B cell (primary cell): Measurements from ENCODE around the gene CES4A. TPM values are rescaled to one million over a fixed set of nuclear protein-coding genes. Genes with fewer than 3 reads are reported as not detected.
"Not testable (repeated sequence)": the region's sequence is repeated elsewhere in the genome, so short reads cannot be mapped to it uniquely, and the experiment has no call there.

Experiments used
- ATAC-seq: fragments of 200-7000 bp; cut with Tn5 transposase; one replicate; pipeline ENCODE4 v1.10.0; 2021; ENCODE audit warnings: low read depth, mild to moderate bottlenecking, moderate number of reproducible peaks, moderate library complexity
- CTCF ChIA-PET: fragments of 350-600 bp; sonication (Branson Sonifier 250); formaldehyde crosslinking; loops from one replicate; lab custom pipeline; 2021; ENCODE audit warnings: antibody characterized with exemption, inconsistent platforms; lab: Charles Lee
- POLR2A ChIA-PET: fragments of 350-600 bp; sonication (Branson Sonifier 250); formaldehyde crosslinking; loops from one replicate; lab custom pipeline; 2021; ENCODE audit warnings: antibody characterized with exemption; lab: Charles Lee
- DNase-seq: peaks from one replicate; pipeline ENCODE4 v3.0.0; 2013
- H2AFZ ChIP-seq: 2 replicates; pipeline ENCODE4 v1.6.1; 2012; ENCODE audit warnings: mild to moderate bottlenecking, low read depth, low read length; ENCODE audit not compliant: insufficient read depth, poor library complexity, severe bottlenecking
- H3K27ac ChIP-seq, 2 donors: 1 replicate in 1 of 2; 2 replicates in 1 of 2; pipeline ENCODE4 v1.5.1; 2012 to 2013; ENCODE audit warnings: low read length in 2 of 2, mild to moderate bottlenecking in 2 of 2, moderate library complexity in 1 of 2
- H3K27me3 ChIP-seq, 4 experiments: fragments of 200-600 bp in 1 of 4; sonication (generic) in 1 of 4; replicated peaks in 1 of 4; 1 replicate in 2 of 4; 2 replicates in 2 of 4; pipeline versions ENCODE4 v1.6.1 to v1.7.0; 2013 to 2016; ENCODE audit warnings: low read length in 3 of 4, mild to moderate bottlenecking in 2 of 4, mixed read lengths in 1 of 4, moderate library complexity in 1 of 4; ENCODE audit not compliant: insufficient read depth in 4 of 4, control insufficient read depth in 3 of 4; ENCODE audit errors: control extremely low read depth in 1 of 4
- H3K36me3 ChIP-seq, 2 experiments: replicated peaks in 1 of 2; 1 replicate in 1 of 2; 2 replicates in 1 of 2; pipeline versions ENCODE4 v1.6.1 to v1.7.1; 2013; ENCODE audit warnings: low read length in 1 of 2; ENCODE audit not compliant: insufficient read depth in 2 of 2, control insufficient read depth in 1 of 2; ENCODE audit errors: control extremely low read depth in 1 of 2, extremely low read depth in 1 of 2
- H3K4me1 ChIP-seq, 2 donors: fragments of 200-600 bp in 1 of 2; sonication (generic) in 1 of 2; 1 replicate in 1 of 2; 2 replicates in 1 of 2; pipeline versions ENCODE4 v1.5.1 to v1.6.1; 2013 to 2017; ENCODE audit warnings: low read length in 2 of 2; ENCODE audit not compliant: control insufficient read depth in 2 of 2, insufficient read depth in 2 of 2
- H3K4me2 ChIP-seq: replicated peaks from 2 replicates; pipeline ENCODE3; 2012; ENCODE audit warnings: mild to moderate bottlenecking, low read depth, low read length; ENCODE audit not compliant: poor library complexity, severe bottlenecking
- H3K4me3 ChIP-seq, 5 experiments: fragments of 200-600 bp in 1 of 5; sonication (generic) in 1 of 5; 1 replicate in 3 of 5; 2 replicates in 2 of 5; pipeline versions ENCODE4 v1.5.1 to v1.7.0; 2011 to 2016; ENCODE audit warnings: low read length in 4 of 5, mild to moderate bottlenecking in 4 of 5, low read depth in 2 of 5, control low read depth in 1 of 5, moderate library complexity in 1 of 5; ENCODE audit not compliant: insufficient read depth in 1 of 5; ENCODE audit errors: control extremely low read depth in 1 of 5, extremely low read depth in 1 of 5
- H3K79me2 ChIP-seq: fragments of 200-600 bp; sonication (generic); one replicate; pipeline ENCODE4 v1.6.0; 2016; ENCODE audit warnings: low read length; ENCODE audit not compliant: control insufficient read depth, insufficient read depth
- H3K9ac ChIP-seq: fragments of 200-600 bp; sonication (generic); 2 replicates; pipeline ENCODE4 v1.6.1; 2017; ENCODE audit warnings: mild to moderate bottlenecking, low read length, moderate library complexity
- H3K9me3 ChIP-seq, 3 donors: one replicate each; pipeline versions ENCODE4 v1.6.1 to v1.7.1; 2013; ENCODE audit warnings: low read length in 2 of 3; ENCODE audit not compliant: control insufficient read depth in 2 of 3, insufficient read depth in 1 of 3; ENCODE audit errors: control extremely low read depth in 1 of 3
- H4K20me1 ChIP-seq: 2 replicates; pipeline ENCODE4 v1.6.0; 2012; ENCODE audit warnings: mild to moderate bottlenecking, low read length; ENCODE audit not compliant: insufficient read depth, control insufficient read depth, poor library complexity, severe bottlenecking
- H3K27ac Mint-ChIP-seq: one replicate; pipeline ENCODE4 v1.8.0; 2021; ENCODE audit warnings: mixed read lengths
- H3K27me3 Mint-ChIP-seq: one replicate; pipeline ENCODE4 v1.8.0; 2021; ENCODE audit warnings: mixed read lengths
- H3K4me1 Mint-ChIP-seq: one replicate; pipeline ENCODE4 v1.8.0; 2021; ENCODE audit warnings: mixed read lengths
- H3K4me3 Mint-ChIP-seq: one replicate; pipeline ENCODE4 v1.8.0; 2021; ENCODE audit warnings: mixed read lengths
- H3K9me3 Mint-ChIP-seq: one replicate; pipeline ENCODE4 v1.8.0; 2022; ENCODE audit warnings: mixed read lengths; ENCODE audit not compliant: insufficient read depth
- CTCF ChIP-seq: fragments of 200-600 bp; IDR thresholded peaks from one replicate; pipeline ENCODE4 v1.8.0; 2022; ENCODE audit warnings: antibody characterized with exemption, mild to moderate bottlenecking
- EZH2 ChIP-seq: IDR thresholded peaks from 2 replicates; pipeline ENCODE4 v1.6.1; 2012; ENCODE audit warnings: borderline replicate concordance, low read depth, mild to moderate bottlenecking, moderate library complexity, low read length; ENCODE audit not compliant: insufficient read depth, poor library complexity, severe bottlenecking
- WGBS: methylation state at CpG from one replicate; pipeline ENCODE4 v1.1.5; 2013; ENCODE audit warnings: missing lambda C conversion rate; ENCODE audit not compliant: insufficient coverage; 5-methylcytosine and 5-hydroxymethylcytosine counted together
- intact Hi-C: fragments of 100-400 bp; cut with micrococcal nuclease; formaldehyde crosslinking; loops from one replicate; pipeline ENCODE4 v1.10.0; 2022
- polyA plus RNA-seq: library from polyadenylated mRNA; depleted of rRNA; stranded (reverse); fragments of >200 nt; gene quantifications from 2 replicates; pipeline ENCODE4 v1.2.3, GENCODE V29; 2012
- total RNA-seq, 2 donors: library from RNA; stranded (reverse); fragments of 120-200 nt in 1 of 2; gene quantifications; 1 replicate in 1 of 2; 2 replicates in 1 of 2; pipeline versions ENCODE4 v1.2.3 to v1.2.4, GENCODE V29; 2013 to 2022

Gene CES4A
- total and polyA plus RNA-seq, 2 donors (not counting 1 experiment from before 2014, with no cell fraction given), result 8.4 to 17.3 TPM

- Histone ChIP-seq H4K20me1 (peaks cover 54% of the 10 kb centered on the region), H3K9me3 (no peaks in the 10 kb centered on the region), H3K4me3 (no peak overlapping the region), H3K4me1 (no peaks in the 10 kb centered on the region), H2AFZ (no peak overlapping the region), H3K27me3 (no peaks in the 10 kb centered on the region), H3K79me2 (peaks cover 90% of the 10 kb centered on the region), H3K4me2 (no peak overlapping the region), H3K9ac (no peak overlapping the region), H3K27ac (no peak overlapping the region), H3K36me3 (peaks cover 5 to 20% of the 10 kb centered on the region in 2 experiments)
- TF ChIP-seq EZH2 (no peak), CTCF (no peak)
- CTCF ChIA-PET, result no interaction called here
- intact Hi-C loops, result no loop called here
- no peak overlapping the region for H3K4me3 Mint-ChIP-seq
- ATAC-seq (no peak), DNase-seq (no peak)
- POLR2A ChIA-PET, result interaction anchor here (0.5 kb wide), 1 partner anchor 333 kb away, joined by 10 read pairs; no protein-coding TSS in a partner anchor
- H3K27ac Mint-ChIP-seq, result no peak overlapping the region
- 89% methylated on average over 2 of the region's 2 CpGs for WGBS
- H3K9me3 Mint-ChIP-seq, result no peaks in the 10 kb centered on the region
- peaks cover 10% of the 10 kb centered on the region for H3K4me1 Mint-ChIP-seq
- H3K27me3 Mint-ChIP-seq, result no peaks in the 10 kb centered on the region
Observed at GRCh38 chr16:67040906-67041305, 52.5 kb downstream of the CES4A start.

GRCh38 chr16:67041520-67041919 is 53.1 kb downstream of the CES4A start:
- H3K4me3 ChIP-seq, H3K9me3 Mint-ChIP-seq, H3K9ac ChIP-seq, POLR2A ChIA-PET, H3K27ac Mint-ChIP-seq, DNase-seq, H3K4me1 ChIP-seq, CTCF ChIA-PET, H2AFZ ChIP-seq, ATAC-seq, H3K4me3 Mint-ChIP-seq, H3K4me1 Mint-ChIP-seq, H3K27me3 Mint-ChIP-seq, H3K27ac ChIP-seq, intact Hi-C loops, H3K4me2 ChIP-seq, H3K27me3 ChIP-seq, H3K9me3 ChIP-seq: not testable (repeated sequence)
- Histone ChIP-seq H4K20me1 (peaks cover 48% of the 10 kb centered on the region), H3K36me3 (peaks cover 6 to 20% of the 10 kb centered on the region in 2 experiments), H3K79me2 (peaks cover 90% of the 10 kb centered on the region)
- WGBS, result no CpG with 5 or more reads among the region's 4 CpGs
